HepG2 (cell line): Measurements from ENCODE around the gene NCOA4. TPM values are rescaled to one million over a fixed set of nuclear protein-coding genes. Genes with fewer than 3 reads are reported as not detected.

ENCODE experiments used
- ARID3A ChIP-seq: IDR thresholded peaks from 2 replicates; pipeline ENCODE4 v1.6.1; 2012; ENCODE audit warnings: low read depth, low read length, improper control_type of control experiment
- CENPT ChIP-seq: sonication (generic); formaldehyde crosslinking; IDR thresholded peaks from 2 replicates; pipeline ENCODE4 v1.8.0; 2022; ENCODE audit warnings: low read depth, mild to moderate bottlenecking, moderate library complexity, missing genetic modification reagents
- DDIT3 ChIP-seq: sonication (generic); formaldehyde crosslinking; IDR thresholded peaks from 2 replicates; pipeline ENCODE4 v1.4.0; 2020; ENCODE audit warnings: mild to moderate bottlenecking, missing genetic modification reagents
- FOXJ3 ChIP-seq: sonication (generic); formaldehyde crosslinking; IDR thresholded peaks from 2 replicates; pipeline ENCODE4 v1.4.0; 2020; ENCODE audit warnings: missing genetic modification reagents, mild to moderate bottlenecking, borderline replicate concordance
- FOXK2 ChIP-seq: fragments of 450-650 bp; IDR thresholded peaks from 2 replicates; pipeline ENCODE4 v1.6.1; 2016
- ONECUT2 ChIP-seq: sonication (generic); formaldehyde crosslinking; IDR thresholded peaks from 2 replicates; pipeline ENCODE4 v1.4.0; 2020; ENCODE audit warnings: missing genetic modification reagents
- SOX5 ChIP-seq: IDR thresholded peaks from 2 replicates; pipeline ENCODE4 v1.6.1; 2016; ENCODE audit warnings: borderline replicate concordance
- SRSF4 ChIP-seq: fragments of 200-400 bp; formaldehyde crosslinking; IDR thresholded peaks from one replicate; pipeline ENCODE4 v1.6.1; 2018; ENCODE audit warnings: mild to moderate bottlenecking, low read depth, low read length, moderate library complexity; ENCODE audit not compliant: poor library complexity, severe bottlenecking
- TEAD2 ChIP-seq: sonication (generic); formaldehyde crosslinking; IDR thresholded peaks from 2 replicates; pipeline ENCODE4 v1.9.0; 2021; ENCODE audit warnings: missing genetic modification reagents
- ZBTB34 ChIP-seq: sonication (generic); formaldehyde crosslinking; IDR thresholded peaks from 2 replicates; pipeline ENCODE4 v1.8.0; 2022; ENCODE audit warnings: mild to moderate bottlenecking, missing genetic modification reagents
- ZNF343 ChIP-seq: sonication (generic); formaldehyde crosslinking; IDR thresholded peaks from 2 replicates; pipeline ENCODE4 v1.4.0; 2020; ENCODE audit warnings: mild to moderate bottlenecking, missing genetic modification reagents
- ZNF430 ChIP-seq: sonication (generic); formaldehyde crosslinking; IDR thresholded peaks from 2 replicates; pipeline ENCODE4 v1.9.0; 2021; ENCODE audit warnings: mild to moderate bottlenecking, missing genetic modification reagents
- ZNF451 ChIP-seq: sonication (generic); formaldehyde crosslinking; IDR thresholded peaks from 2 replicates; pipeline ENCODE4 v1.5.0; 2020; ENCODE audit warnings: mild to moderate bottlenecking, missing genetic modification reagents
- ZNF550 ChIP-seq: sonication (generic); formaldehyde crosslinking; IDR thresholded peaks from 2 replicates; pipeline ENCODE4 v1.4.0; 2020; ENCODE audit warnings: mild to moderate bottlenecking, missing genetic modification reagents, borderline replicate concordance
- ZNF580 ChIP-seq: IDR thresholded peaks from 2 replicates; pipeline ENCODE4 v1.6.1; 2016; ENCODE audit warnings: low read depth, borderline replicate concordance
- ZNF598 ChIP-seq: sonication (generic); formaldehyde crosslinking; IDR thresholded peaks from 2 replicates; pipeline ENCODE4 v1.5.1; 2020; ENCODE audit warnings: mild to moderate bottlenecking, missing genetic modification reagents, borderline replicate concordance
- ZSCAN30 ChIP-seq: sonication (generic); formaldehyde crosslinking; IDR thresholded peaks from 2 replicates; pipeline ENCODE4 v1.5.0; 2020; ENCODE audit warnings: mild to moderate bottlenecking, missing genetic modification reagents
- polyA plus RNA-seq, 8 experiments: library from polyadenylated mRNA; depleted of rRNA in 3 of 8; stranded (reverse) in 7 of 8; unstranded in 1 of 8; fragments of >200 nt; fragmentation: Illumina TruSeq in 4 of 8; extraction: Trizol in 4 of 8; gene quantifications; 2 replicates each; pipeline versions ENCODE4 v1.2.1 to v1.2.3, GENCODE V29; 2011 to 2016; ENCODE audit warnings: low read depth in 4 of 8, missing spikeins in 1 of 8, mixed read lengths in 1 of 8; ENCODE audit not compliant: insufficient read depth in 1 of 8
- total RNA-seq, 5 experiments: library from RNA; depleted of rRNA; stranded (reverse); fragments of >200 nt; fragmentation: Illumina TruSeq; extraction: Trizol; gene quantifications; 2 replicates each; pipeline ENCODE4 v1.2.3, GENCODE V29; 2016; ENCODE audit warnings: low read depth in 1 of 5
- TF ChIP-seq, protein P1 (sequence below): sonication (generic); formaldehyde crosslinking; IDR thresholded peaks from 2 replicates; pipeline ENCODE4 v1.5.1; 2020; ENCODE audit warnings: mild to moderate bottlenecking, missing genetic modification reagents
- TF ChIP-seq, protein P2 (sequence below): sonication (generic); formaldehyde crosslinking; IDR thresholded peaks from 2 replicates; pipeline ENCODE4 v1.5.1; 2020; ENCODE audit warnings: missing genetic modification reagents, mild to moderate bottlenecking, borderline replicate concordance

Gene NCOA4
- total and polyA plus RNA-seq, 2 of the 13 experiments (the other 11 are each of a cell fraction or from before 2014, with no cell fraction given) = 306 to 400 TPM

GRCh38 chr10:46052057-46052790 lies 21.8 kb upstream of the NCOA4 start (continued):
- TF ChIP-seq ZNF451 (CRISPR knock-in tag) = no peak
- peak; percentile 96; the same call in 1 of the 2 replicates for TF ChIP-seq FOXJ3
- TF ChIP-seq ZNF550 (CRISPR knock-in tag) = no peak
- TF ChIP-seq FOXK2 = peak; percentile 39; the same call in 1 of the 2 replicates
- no peak; the same call in 1 of the 2 replicates for TF ChIP-seq ONECUT2 (CRISPR knock-in tag)
- TF ChIP-seq, protein P1, sequence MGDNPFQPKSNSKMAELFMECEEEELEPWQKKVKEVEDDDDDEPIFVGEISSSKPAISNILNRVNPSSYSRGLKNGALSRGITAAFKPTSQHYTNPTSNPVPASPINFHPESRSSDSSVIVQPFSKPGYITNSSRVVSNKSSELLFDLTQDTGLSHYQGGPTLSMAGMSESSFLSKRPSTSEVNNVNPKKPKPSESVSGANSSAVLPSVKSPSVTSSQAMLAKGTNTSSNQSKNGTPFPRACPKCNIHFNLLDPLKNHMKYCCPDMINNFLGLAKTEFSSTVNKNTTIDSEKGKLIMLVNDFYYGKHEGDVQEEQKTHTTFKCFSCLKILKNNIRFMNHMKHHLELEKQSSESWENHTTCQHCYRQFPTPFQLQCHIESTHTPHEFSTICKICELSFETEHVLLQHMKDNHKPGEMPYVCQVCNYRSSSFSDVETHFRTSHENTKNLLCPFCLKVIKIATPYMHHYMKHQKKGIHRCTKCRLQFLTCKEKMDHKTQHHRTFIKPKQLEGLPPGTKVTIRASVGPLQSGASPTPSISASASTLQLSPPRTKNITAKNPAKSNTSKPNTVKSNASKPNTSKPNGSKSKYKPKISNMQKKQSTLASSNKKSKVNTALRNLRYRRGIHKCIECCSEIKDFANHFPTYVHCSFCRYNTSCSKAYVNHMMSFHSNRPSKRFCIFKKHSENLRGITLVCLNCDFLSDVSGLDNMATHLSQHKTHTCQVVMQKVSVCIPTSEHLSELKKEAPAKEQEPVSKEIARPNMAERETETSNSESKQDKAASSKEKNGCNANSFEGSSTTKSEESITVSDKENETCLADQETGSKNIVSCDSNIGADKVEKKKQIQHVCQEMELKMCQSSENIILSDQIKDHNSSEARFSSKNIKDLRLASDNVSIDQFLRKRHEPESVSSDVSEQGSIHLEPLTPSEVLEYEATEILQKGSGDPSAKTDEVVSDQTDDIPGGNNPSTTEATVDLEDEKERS (CRISPR knock-in tag) = peak; percentile 92; the same call in 1 of the 2 replicates
- peak; percentile 98 for TF ChIP-seq SOX5 (CRISPR knock-in tag)
- no peak for TF ChIP-seq ZNF343 (CRISPR knock-in tag)
- TF ChIP-seq, protein P2, sequence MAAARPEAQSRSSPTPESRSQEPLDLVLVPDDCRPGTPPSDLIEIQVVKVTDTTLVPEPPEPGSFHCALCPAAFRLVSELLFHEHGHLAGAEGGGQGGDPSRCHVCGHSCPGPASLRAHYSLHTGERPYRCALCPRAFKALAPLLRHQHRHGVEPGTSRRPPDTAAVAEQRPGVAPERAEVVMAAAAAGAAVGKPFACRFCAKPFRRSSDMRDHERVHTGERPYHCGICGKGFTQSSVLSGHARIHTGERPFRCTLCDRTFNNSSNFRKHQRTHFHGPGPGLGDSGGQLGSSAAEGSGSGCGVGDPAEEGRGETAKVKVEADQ (CRISPR knock-in tag) = peak; percentile 49; the same call in 1 of the 2 replicates
- no peak for TF ChIP-seq DDIT3
- TF ChIP-seq ZNF598 = no peak
- TF ChIP-seq ZBTB34 (CRISPR knock-in tag) = peak; percentile 88; the same call in 1 of the 2 replicates
- no peak for TF ChIP-seq ARID3A
- TF ChIP-seq CENPT (CRISPR knock-in tag) = no peak
- no peak for TF ChIP-seq ZSCAN30 (CRISPR knock-in tag)
- TF ChIP-seq SRSF4 = no peak
- TF ChIP-seq ZNF580 (CRISPR knock-in tag) = no peak
- TF ChIP-seq TEAD2 = no peak
- TF ChIP-seq ZNF430 (CRISPR knock-in tag) = peak; percentile 72; the same call in 1 of the 2 replicates
